Neural cell (in vitro differentiated cells): ENCODE data around the gene ZBTB2.

Source experiments
- EP300 ChIP-seq: fragments of 450-650 bp; conservative IDR thresholded peaks from 2 replicates; pipeline ENCODE4 v1.6.1; 2014; ENCODE audit warnings: antibody characterized with exemption, mild to moderate bottlenecking, moderate library complexity; ENCODE audit not compliant: poor library complexity, severe bottlenecking
- EZH2 ChIP-seq: fragments of 200-600, 300-800 bp; shearing (Covaris generic), sonication (generic); IDR thresholded peaks from 2 replicates; pipeline ENCODE4 v1.6.1; 2014; ENCODE audit warnings: antibody characterized with exemption, low read length, borderline replicate concordance, mild to moderate bottlenecking; ENCODE audit not compliant: insufficient read depth, poor library complexity, severe bottlenecking
- MXI1 ChIP-seq: fragments of 450-650 bp; conservative IDR thresholded peaks from 2 replicates; pipeline ENCODE4 v1.6.1; 2014; ENCODE audit warnings: antibody characterized with exemption, mild to moderate bottlenecking; ENCODE audit not compliant: poor library complexity, severe bottlenecking
- POLR2AphosphoS5 ChIP-seq: IDR thresholded peaks from 2 replicates; pipeline ENCODE4 v1.6.1; 2012
- SMC3 ChIP-seq: fragments of 450-650 bp; conservative IDR thresholded peaks from 2 replicates; pipeline ENCODE4 v1.6.1; 2014; ENCODE audit warnings: antibody characterized with exemption, mild to moderate bottlenecking, moderate library complexity; ENCODE audit not compliant: poor library complexity
- TF ChIP-seq, protein P1 (sequence below): fragments of 450-650 bp; IDR thresholded peaks from 2 replicates; pipeline ENCODE4 v1.5.1; 2014; ENCODE audit warnings: antibody characterized with exemption, mild to moderate bottlenecking, moderate library complexity; ENCODE audit not compliant: poor library complexity, severe bottlenecking
- TF ChIP-seq, protein P2 (sequence below): IDR thresholded peaks from 2 replicates; pipeline ENCODE4 v1.6.1; 2012; ENCODE audit warnings: borderline replicate concordance

DNA sequence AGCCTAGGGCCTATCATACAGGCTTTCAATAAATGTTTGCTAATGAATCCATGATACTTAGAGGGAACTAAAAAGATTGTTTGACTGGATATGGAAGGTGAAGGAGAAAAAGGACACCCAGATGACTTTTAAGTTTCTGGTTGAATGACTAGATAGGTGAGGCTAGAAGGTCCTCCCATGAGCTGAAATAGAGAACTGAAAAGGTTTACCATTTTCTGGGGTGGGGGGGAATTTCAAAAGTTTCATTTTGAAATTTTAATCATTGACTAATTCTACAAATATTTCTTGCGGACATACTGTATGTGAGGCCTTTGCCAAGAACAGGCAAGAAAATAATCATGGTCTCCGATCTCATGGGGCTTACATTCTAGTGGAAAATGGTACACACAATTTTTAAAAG is 17.9 kb upstream of the ZBTB2 start:
- TF ChIP-seq, protein P1, sequence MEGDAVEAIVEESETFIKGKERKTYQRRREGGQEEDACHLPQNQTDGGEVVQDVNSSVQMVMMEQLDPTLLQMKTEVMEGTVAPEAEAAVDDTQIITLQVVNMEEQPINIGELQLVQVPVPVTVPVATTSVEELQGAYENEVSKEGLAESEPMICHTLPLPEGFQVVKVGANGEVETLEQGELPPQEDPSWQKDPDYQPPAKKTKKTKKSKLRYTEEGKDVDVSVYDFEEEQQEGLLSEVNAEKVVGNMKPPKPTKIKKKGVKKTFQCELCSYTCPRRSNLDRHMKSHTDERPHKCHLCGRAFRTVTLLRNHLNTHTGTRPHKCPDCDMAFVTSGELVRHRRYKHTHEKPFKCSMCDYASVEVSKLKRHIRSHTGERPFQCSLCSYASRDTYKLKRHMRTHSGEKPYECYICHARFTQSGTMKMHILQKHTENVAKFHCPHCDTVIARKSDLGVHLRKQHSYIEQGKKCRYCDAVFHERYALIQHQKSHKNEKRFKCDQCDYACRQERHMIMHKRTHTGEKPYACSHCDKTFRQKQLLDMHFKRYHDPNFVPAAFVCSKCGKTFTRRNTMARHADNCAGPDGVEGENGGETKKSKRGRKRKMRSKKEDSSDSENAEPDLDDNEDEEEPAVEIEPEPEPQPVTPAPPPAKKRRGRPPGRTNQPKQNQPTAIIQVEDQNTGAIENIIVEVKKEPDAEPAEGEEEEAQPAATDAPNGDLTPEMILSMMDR = no peak
- TF ChIP-seq, protein P2, sequence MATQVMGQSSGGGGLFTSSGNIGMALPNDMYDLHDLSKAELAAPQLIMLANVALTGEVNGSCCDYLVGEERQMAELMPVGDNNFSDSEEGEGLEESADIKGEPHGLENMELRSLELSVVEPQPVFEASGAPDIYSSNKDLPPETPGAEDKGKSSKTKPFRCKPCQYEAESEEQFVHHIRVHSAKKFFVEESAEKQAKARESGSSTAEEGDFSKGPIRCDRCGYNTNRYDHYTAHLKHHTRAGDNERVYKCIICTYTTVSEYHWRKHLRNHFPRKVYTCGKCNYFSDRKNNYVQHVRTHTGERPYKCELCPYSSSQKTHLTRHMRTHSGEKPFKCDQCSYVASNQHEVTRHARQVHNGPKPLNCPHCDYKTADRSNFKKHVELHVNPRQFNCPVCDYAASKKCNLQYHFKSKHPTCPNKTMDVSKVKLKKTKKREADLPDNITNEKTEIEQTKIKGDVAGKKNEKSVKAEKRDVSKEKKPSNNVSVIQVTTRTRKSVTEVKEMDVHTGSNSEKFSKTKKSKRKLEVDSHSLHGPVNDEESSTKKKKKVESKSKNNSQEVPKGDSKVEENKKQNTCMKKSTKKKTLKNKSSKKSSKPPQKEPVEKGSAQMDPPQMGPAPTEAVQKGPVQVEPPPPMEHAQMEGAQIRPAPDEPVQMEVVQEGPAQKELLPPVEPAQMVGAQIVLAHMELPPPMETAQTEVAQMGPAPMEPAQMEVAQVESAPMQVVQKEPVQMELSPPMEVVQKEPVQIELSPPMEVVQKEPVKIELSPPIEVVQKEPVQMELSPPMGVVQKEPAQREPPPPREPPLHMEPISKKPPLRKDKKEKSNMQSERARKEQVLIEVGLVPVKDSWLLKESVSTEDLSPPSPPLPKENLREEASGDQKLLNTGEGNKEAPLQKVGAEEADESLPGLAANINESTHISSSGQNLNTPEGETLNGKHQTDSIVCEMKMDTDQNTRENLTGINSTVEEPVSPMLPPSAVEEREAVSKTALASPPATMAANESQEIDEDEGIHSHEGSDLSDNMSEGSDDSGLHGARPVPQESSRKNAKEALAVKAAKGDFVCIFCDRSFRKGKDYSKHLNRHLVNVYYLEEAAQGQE = no peak
- TF ChIP-seq EZH2 (no peak), POLR2AphosphoS5 (no peak), EP300 (no peak), SMC3 (no peak), MXI1 (no peak)
